GM20431 (cell line): Measurements from ENCODE around the gene CHST3.
"Not testable (repeated sequence)": the region's sequence is repeated elsewhere in the genome, so short reads cannot be mapped to it uniquely, and the experiment has no call there.

Experiments used
- in situ Hi-C: fragments of 300-500 bp; cut with MseI, MboI; formaldehyde crosslinking; loops from one replicate; pipeline ENCODE4 v1.15.0; 2020; ENCODE audit warnings: low sequenced_read_pairs; ENCODE audit not compliant: unreplicated experiment

CHST3 gene

DNA sequence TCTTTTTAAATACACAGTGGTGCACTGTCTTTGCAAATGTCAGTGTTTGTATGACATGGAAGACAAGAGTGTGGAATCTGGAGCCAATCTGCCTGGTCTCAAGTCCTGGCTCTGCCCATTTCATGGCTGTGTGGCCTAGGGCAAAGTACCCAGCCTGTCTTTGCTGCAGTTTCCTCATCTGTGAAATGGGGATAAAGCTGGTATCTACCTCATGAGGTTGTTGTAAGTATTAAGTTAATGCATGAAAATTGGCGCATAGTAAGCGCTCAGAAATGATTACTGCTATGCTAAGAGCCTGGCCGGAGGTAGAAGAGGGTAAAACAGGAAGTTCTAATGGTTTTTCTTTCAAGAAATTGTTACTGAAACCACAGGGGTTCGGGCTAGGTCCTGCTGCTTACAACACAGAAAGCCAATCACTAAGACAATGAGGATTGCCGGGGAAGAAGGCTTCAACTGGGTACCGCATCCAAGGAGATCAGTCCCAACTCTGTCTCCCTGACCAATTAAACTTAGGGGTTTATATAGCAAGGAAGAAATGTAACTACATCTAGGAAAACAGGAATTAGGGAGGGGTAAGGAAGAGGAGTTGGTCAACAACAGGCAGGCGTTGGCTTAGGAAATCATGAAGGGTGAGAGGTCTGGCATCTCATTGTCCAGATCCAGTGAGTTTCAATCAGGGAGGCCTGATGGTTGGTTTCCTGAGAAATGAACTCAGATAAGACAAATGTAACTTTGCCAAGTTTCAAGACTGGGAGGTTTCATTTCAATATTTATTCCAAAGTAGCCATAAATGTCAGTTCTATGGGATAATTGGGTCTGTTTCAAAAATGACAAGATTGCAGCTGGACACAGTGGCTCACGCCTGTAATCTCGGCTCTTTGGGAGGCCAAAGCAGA lies 57.0 kb downstream of the CHST3 start:
- in situ Hi-C loops = no loop called here

- in situ Hi-C loops = no loop called here
Measured at GRCh38 chr10:72022228-72022627, 58.0 kb downstream of the CHST3 start.

GRCh38 chr10:72024596-72024995 lies 60.4 kb downstream of the CHST3 start:
- in situ Hi-C loops = no loop called here

DNA sequence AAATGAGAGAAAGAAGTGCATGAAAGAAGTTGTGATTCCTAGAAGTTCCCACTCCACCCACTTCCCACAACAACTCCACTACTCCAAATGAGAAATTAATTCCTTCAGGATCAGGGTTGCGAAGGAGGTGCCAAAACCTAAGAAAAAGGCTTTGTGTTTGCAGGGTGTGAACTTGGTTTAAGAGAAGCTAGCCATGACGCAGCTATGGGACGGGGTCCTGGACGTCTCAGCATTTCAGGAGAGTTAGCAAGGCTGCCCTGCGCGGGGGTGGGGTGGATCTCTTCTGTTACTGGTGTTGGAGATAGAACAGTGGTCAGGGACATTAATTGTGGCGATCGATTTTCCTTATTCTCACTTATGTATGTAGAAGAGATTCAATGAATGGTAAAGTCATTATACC lies 61.2 kb downstream of the CHST3 start:
- in situ Hi-C loops = no loop called here

DNA sequence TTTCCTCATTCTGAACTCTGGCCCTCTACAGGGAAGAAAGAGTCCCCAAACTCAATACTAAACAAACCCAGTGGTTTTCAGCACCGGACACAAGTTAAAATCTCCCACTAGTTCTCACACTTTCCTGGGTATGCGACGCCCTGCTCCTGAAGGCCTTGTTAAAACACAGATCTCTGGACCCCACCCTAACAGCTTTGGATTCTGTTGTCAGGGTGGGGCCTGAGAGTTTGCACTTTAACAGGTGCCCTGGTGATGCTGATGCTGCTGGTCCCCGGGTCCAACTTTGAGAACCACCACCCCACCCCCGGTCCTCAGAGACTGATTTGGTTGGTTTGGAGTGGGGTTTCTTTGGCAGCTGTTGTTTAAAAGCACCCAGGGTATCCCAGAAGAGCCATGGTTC lies 61.6 kb downstream of the CHST3 start:
- in situ Hi-C loops = no loop called here

DNA sequence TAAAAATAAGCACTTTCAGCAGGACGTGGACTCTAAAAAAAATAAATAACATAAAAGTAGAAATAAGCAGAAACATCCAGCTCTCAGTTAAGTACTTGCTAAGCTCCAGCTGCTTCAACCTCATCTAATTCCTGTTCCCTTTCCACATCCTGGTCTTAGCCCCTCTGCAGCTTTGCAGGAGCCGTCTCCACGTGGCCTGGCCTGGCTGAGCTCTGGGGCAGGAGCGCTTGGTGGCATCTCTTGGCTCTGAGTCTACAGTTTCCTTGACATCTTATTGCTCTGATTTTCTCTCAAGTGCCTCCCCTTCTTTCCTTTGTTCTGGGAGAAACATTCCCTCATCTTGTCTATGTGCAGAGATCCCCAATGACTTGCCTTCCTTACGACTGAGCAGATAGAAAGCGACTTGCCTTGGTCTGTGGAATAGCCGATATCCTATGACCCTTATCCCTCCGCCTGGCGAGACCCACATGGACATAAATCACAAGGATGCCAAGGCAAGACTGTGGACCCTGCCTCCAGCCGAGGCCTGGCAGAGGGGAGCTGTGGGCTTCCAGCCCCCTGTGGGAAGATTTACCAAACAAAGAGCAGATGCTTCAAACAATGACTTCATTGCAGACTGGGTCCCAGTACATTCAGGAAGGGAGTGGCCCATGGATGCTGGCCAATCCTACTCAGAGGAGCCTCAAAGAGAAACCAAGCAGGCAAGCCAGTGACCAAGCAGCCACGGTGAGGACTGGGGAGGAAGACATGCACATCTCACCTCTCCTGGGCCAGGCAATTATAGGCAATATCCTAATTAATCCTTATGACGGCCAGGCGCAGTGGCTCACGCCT lies 62.3 kb downstream of the CHST3 start:
- in situ Hi-C loops = no loop called here

DNA sequence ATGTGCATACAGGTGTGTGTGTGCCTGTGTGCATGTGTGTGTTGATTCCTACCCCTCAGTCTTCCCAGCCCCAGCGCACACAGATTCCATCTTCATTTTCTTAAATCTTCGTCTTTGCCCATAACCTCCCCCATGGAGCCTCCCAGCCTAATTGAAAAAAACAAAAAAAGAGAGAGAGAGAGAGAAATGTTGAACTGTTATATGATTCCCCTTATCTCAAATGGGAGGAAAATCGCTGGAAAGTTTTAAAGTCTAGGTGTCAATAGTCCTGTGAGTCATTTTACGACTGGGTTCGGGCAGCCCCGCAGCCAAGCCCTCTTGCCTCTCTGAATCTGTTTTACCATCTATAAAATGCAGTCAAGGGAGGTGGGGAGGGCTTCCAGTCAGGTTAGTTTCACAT lies 63.3 kb downstream of the CHST3 start:
- in situ Hi-C loops = no loop called here

GRCh38 chr10:72029414-72029813 lies 65.2 kb downstream of the CHST3 start:
- in situ Hi-C loops = no loop called here

DNA sequence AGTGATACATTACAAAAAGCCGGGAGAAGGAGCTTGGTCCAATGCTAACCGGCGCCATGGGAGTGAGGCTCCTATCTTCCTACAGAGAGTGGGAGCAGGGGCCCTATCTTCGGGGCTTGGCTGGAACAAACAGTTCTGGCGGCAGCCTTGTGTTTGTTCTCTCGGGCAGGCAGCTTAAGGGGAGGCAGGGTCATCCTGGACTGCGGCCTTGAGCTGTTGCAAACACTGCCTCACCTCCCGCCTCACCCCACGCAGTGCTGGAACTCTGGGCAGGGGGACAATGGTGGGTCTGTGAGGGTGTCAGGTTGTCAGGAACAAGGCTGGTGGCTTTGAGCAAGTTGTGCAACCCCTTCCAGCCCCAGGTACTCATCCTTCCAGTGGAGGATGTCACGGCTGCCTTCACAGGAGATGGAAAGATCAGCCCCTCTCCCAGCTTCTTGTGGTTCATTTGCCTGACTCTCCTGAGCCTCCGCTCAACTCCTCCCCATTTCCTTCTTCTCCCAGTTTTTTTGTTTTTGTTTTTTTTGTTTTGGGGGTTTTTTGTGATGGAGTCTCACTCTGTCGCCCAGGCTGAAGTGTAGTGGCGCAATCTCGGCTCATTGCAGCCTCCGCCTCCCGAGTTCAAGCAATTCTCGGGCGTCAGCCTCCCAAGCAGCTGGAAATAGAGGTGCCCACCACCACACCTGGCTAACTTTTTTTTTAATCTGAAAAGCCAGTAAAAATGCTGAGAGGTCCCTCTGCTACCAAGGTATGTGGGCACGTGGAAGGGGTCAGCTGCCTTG lies 66.8 kb downstream of the CHST3 start:
- in situ Hi-C loops = no loop called here

DNA sequence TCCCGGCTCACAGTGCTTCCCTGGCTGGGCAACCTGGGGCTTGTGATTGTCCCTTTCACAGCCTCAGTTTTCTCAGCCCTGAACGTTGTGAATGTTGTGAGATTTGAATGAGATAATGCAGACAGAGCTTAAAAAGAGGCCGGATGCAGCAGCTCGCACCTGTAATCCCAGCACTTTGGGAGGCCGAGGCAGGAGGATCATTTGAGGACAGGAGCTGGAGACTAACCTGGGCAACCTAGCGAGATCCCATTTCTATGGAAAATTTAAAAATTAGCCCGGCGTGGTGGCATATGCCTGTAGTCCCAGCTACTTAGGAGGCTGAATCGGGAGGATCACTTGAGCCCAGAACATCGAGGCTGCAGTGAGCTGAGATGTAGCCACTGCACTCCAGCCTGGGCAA lies 67.5 kb downstream of the CHST3 start:
- in situ Hi-C loops = no loop called here

GRCh38 chr10:72032409-72033162 lies 68.4 kb downstream of the CHST3 start:
- in situ Hi-C loops = not testable (repeated sequence)

DNA sequence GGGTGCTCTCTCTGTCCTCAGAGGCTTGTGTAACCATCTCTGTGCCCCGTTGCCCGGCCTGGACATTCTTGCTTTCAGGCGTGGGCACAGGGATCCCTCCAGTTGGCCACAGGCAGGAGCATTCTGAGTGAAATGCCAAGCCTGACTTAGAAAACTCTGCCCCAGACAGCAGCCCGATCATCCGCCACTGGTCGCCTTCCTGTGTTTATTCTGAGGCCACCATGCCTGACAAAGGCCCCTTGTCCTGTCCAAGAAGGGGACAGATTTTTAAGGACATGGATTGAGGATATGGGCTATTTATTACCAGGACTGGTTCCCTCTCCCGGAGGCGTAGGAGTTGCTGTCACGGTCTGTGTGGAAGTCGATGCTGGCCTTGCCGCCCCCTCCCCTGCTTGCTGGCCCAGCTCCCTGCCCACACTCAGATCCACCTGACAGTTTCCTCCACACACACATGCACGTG lies 69.9 kb downstream of the CHST3 start:
- in situ Hi-C loops = no loop called here

DNA sequence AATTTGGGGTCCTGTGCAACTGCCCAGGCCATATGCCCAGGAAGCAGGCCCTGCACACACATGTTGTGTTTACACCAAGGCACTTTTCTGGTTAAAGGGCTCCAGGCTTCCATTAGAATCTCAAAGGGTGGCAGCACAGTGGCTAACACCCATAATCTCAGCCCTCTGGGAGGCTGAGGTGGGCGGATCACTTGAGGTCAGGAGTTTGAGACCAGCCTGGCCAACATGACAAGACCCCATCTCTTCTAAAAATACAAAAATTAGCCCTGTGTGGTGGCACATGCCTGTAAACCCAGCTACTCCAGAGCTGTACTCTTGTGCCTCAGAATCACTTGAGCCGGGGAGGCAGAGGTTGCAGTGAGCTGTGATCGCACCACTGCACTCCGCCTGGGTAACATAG lies 70.6 kb downstream of the CHST3 start:
- in situ Hi-C loops = no loop called here

- in situ Hi-C loops = no loop called here
Measured at GRCh38 chr10:72035252-72035887, 71.2 kb downstream of the CHST3 start.

- in situ Hi-C loops = no loop called here
Measured at GRCh38 chr10:72037266-72037665, 73.1 kb downstream of the CHST3 start.

DNA sequence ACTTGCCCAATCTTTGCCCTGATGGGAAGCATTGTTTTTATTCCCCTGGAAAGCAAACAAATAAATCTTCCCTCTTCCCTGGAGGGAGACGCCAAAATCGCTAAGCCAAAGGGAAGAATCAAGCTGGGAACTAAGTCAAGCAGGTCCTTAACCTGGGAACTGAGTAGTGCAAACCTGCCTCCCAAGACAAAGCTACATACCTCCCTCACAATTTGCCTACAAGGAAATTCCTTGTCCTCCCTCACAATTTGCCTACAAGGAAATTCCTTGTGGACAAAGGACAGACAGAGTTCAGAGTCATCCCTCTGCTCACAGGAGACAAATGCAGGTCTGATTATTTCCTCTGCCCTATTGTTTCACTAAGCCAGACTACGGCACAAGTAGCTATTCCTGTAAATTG lies 73.6 kb downstream of the CHST3 start:
- in situ Hi-C loops = no loop called here

GRCh38 chr10:72038458-72039001 lies 74.3 kb downstream of the CHST3 start:
- in situ Hi-C loops = no loop called here

GRCh38 chr10:72039377-72039776 lies 75.2 kb downstream of the CHST3 start:
- in situ Hi-C loops = no loop called here

- in situ Hi-C loops = loop anchor here (10.0 kb wide), 1 partner anchor 97 kb away; no protein-coding TSS in a partner anchor
Measured at GRCh38 chr10:72041491-72041890, 77.3 kb downstream of the CHST3 start.
